ENCODE results near the gene ACKR3.

ACKR3 gene

GRCh38 chr2:236614551-236614950, 44.9 kb downstream of the ACKR3 start:
- TF ChIP-seq CTCF (IDR thresholded peaks at IDR 0.05; ENCODE audit: borderline replicate concordance, insufficient read depth, low read depth, low read length), result no peak
- no peak overlapping the region for H3K4me3 ChIP-seq (ENCODE audit: low read depth, low read length)

- H3K4me3 ChIP-seq (ENCODE audit: low read depth, low read length), result no peak overlapping the region
- no peak for TF ChIP-seq CTCF (IDR thresholded peaks at IDR 0.05; ENCODE audit: borderline replicate concordance, insufficient read depth, low read depth, low read length)
Measured at GRCh38 chr2:236616031-236616430, 46.4 kb downstream of the ACKR3 start.

GRCh38 chr2:236616624-236617023, 47.0 kb downstream of the ACKR3 start:
- no peak overlapping the region for H3K4me3 ChIP-seq (ENCODE audit: low read depth, low read length)
- TF ChIP-seq CTCF (IDR thresholded peaks at IDR 0.05; ENCODE audit: borderline replicate concordance, insufficient read depth, low read depth, low read length), result no peak

GRCh38 chr2:236617221-236617737, 47.7 kb downstream of the ACKR3 start:
- no peak overlapping the region for H3K4me3 ChIP-seq (ENCODE audit: low read depth, low read length)
- no peak for TF ChIP-seq CTCF (IDR thresholded peaks at IDR 0.05; ENCODE audit: borderline replicate concordance, insufficient read depth, low read depth, low read length)

- no peak overlapping the region for H3K4me3 ChIP-seq (ENCODE audit: low read depth, low read length)
- TF ChIP-seq CTCF (IDR thresholded peaks at IDR 0.05; ENCODE audit: borderline replicate concordance, insufficient read depth, low read depth, low read length), result no peak
Measured at GRCh38 chr2:236617796-236618195, 48.2 kb downstream of the ACKR3 start.

GRCh38 chr2:236618370-236618769, 48.7 kb downstream of the ACKR3 start:
- TF ChIP-seq CTCF (IDR thresholded peaks at IDR 0.05; ENCODE audit: borderline replicate concordance, insufficient read depth, low read depth, low read length), result no peak
- no peak overlapping the region for H3K4me3 ChIP-seq (ENCODE audit: low read depth, low read length)

GRCh38 chr2:236619910-236620612, 50.4 kb downstream of the ACKR3 start:
- no peak overlapping the region for H3K4me3 ChIP-seq (ENCODE audit: low read depth, low read length)
- no peak for TF ChIP-seq CTCF (IDR thresholded peaks at IDR 0.05; ENCODE audit: borderline replicate concordance, insufficient read depth, low read depth, low read length)
